H1 (cell line): ENCODE results near the gene PPCDC. TPM values are rescaled to one million over a fixed set of nuclear protein-coding genes. Genes with fewer than 3 reads are reported as not detected.

Experiments
- CTCF ChIA-PET: fragments of 300-600 bp; sonication (Branson Sonifier 250); formaldehyde crosslinking; loops from one replicate; lab custom pipeline; 2021; ENCODE audit not compliant: partially characterized antibody; lab: Charles Lee
- POLR2A ChIA-PET: fragments of 300-600 bp; sonication (Branson Sonifier 250); formaldehyde crosslinking; loops from one replicate; lab custom pipeline; 2021; ENCODE audit warnings: inconsistent platforms; ENCODE audit not compliant: partially characterized antibody; lab: Charles Lee
- DNase-seq, 2 experiments: peaks; one replicate each; pipeline versions ENCODE4 v3.0.0 to v3.0.0-alpha.2; 2010 to 2022; ENCODE audit warnings: low spot score in 2 of 2, low read depth in 1 of 2, mixed read lengths in 1 of 2
- FAIRE-seq: peaks from 2 replicates; lab custom pipeline; 2011; peaks lifted over from hg19 to GRCh38; lab: Jason Lieb, UNC
- H2AFZ ChIP-seq: 2 replicates; pipeline ENCODE4 v1.8.1; 2012; ENCODE audit warnings: low read length, inconsistent platforms
- H2AK5ac ChIP-seq: 2 replicates; pipeline ENCODE4 v1.6.1; 2013; ENCODE audit warnings: low read depth, low read length
- H2BK120ac ChIP-seq: replicated peaks from 2 replicates; pipeline ENCODE3; 2013; ENCODE audit warnings: low read depth, low read length, inconsistent platforms
- H2BK12ac ChIP-seq: 2 replicates; pipeline ENCODE4 v1.6.1; 2013; ENCODE audit warnings: low read depth, low read length
- H2BK15ac ChIP-seq: 2 replicates; pipeline ENCODE4 v1.6.1; 2013; ENCODE audit warnings: low read length
- H2BK20ac ChIP-seq: 2 replicates; pipeline ENCODE4 v1.6.1; 2013; ENCODE audit warnings: low read length
- H2BK5ac ChIP-seq: 2 replicates; pipeline ENCODE4 v1.6.1; 2013; ENCODE audit warnings: low read depth, low read length
- H3K14ac ChIP-seq: 2 replicates; pipeline ENCODE4 v1.6.1; 2013; ENCODE audit warnings: inconsistent platforms; ENCODE audit not compliant: insufficient read length
- H3K18ac ChIP-seq: 2 replicates; pipeline ENCODE4 v1.6.1; 2013; ENCODE audit warnings: low read length; ENCODE audit errors: extremely low read depth
- H3K23ac ChIP-seq: 2 replicates; pipeline ENCODE4 v1.6.1; 2013; ENCODE audit warnings: inconsistent platforms; ENCODE audit not compliant: insufficient read length
- H3K23me2 ChIP-seq: 2 replicates; pipeline ENCODE4 v1.6.1; 2013; ENCODE audit warnings: low read depth, low read length
- H3K27ac ChIP-seq: 2 replicates; pipeline ENCODE4 v1.6.1; 2011; ENCODE audit warnings: low read depth, low read length, inconsistent platforms
- H3K27me3 ChIP-seq, 4 experiments: replicated peaks in 1 of 4; 1 replicate in 1 of 4; 2 replicates in 3 of 4; pipeline versions ENCODE4 v1.6.1 to v1.8.1; 2011 to 2013; ENCODE audit warnings: low read length in 3 of 4, mild to moderate bottlenecking in 3 of 4, inconsistent platforms in 2 of 4, mixed read lengths in 2 of 4, moderate library complexity in 1 of 4; ENCODE audit not compliant: control insufficient read depth in 3 of 4, insufficient read depth in 3 of 4; ENCODE audit errors: extremely low read depth in 1 of 4
- H3K36me3 ChIP-seq, 4 experiments: 2 replicates each; pipeline versions ENCODE4 v1.6.1 to v1.8.1; 2011 to 2013; ENCODE audit warnings: mild to moderate bottlenecking in 4 of 4, low read length in 3 of 4, moderate library complexity in 2 of 4, control low read depth in 1 of 4, inconsistent platforms in 1 of 4; ENCODE audit not compliant: insufficient read depth in 4 of 4, control insufficient read depth in 2 of 4
- H3K4ac ChIP-seq: replicated peaks from 2 replicates; pipeline ENCODE3; 2013; ENCODE audit warnings: low read length, low read depth, mixed read lengths, inconsistent platforms; ENCODE audit not compliant: insufficient read length
- H3K4me1 ChIP-seq, 4 experiments: replicated peaks in 1 of 4; 1 replicate in 1 of 4; 2 replicates in 3 of 4; pipeline versions ENCODE4 v1.6.1 to v1.8.1; 2011 to 2013; ENCODE audit warnings: low read length in 3 of 4, inconsistent platforms in 2 of 4, mixed read lengths in 1 of 4; ENCODE audit not compliant: insufficient read depth in 4 of 4, control insufficient read depth in 3 of 4
- H3K4me2 ChIP-seq, 2 experiments: 2 replicates each; pipeline versions ENCODE4 v1.6.1 to v1.8.1; 2011 to 2013; ENCODE audit warnings: low read depth in 2 of 2, low read length in 2 of 2, control low read depth in 1 of 2, inconsistent platforms in 1 of 2, mild to moderate bottlenecking in 1 of 2; ENCODE audit not compliant: insufficient read depth in 1 of 2
- H3K4me3 ChIP-seq, 4 experiments: fragments of 200-600, 300-600 bp in 1 of 4; sonication (generic), shearing (Covaris generic), sonication (Bioruptor Twin) in 1 of 4; 2 replicates each; pipeline versions ENCODE4 v1.5.1 to v1.8.1; 2011 to 2016; ENCODE audit warnings: low read length in 4 of 4, low read depth in 3 of 4, control low read depth in 2 of 4, inconsistent platforms in 2 of 4, mild to moderate bottlenecking in 2 of 4, mixed read lengths in 1 of 4, moderate library complexity in 1 of 4; ENCODE audit not compliant: insufficient read depth in 2 of 4; ENCODE audit errors: extremely low read depth in 1 of 4
- H3K56ac ChIP-seq: replicated peaks from 2 replicates; pipeline ENCODE3; 2013; ENCODE audit warnings: low read depth, mild to moderate bottlenecking, mixed read lengths, low read length, inconsistent platforms; ENCODE audit not compliant: insufficient read length
- H3K79me1 ChIP-seq: 2 replicates; pipeline ENCODE4 v1.6.1; 2013; ENCODE audit warnings: low read depth, low read length, control low read depth
- H3K79me2 ChIP-seq, 2 experiments: 2 replicates each; pipeline versions ENCODE4 v1.6.1 to v1.8.1; 2012 to 2013; ENCODE audit warnings: low read length in 2 of 2, mild to moderate bottlenecking in 2 of 2, inconsistent platforms in 1 of 2; ENCODE audit not compliant: insufficient read depth in 2 of 2, control insufficient read depth in 1 of 2
- H3K9ac ChIP-seq, 4 experiments: replicated peaks in 1 of 4; 1 replicate in 1 of 4; 2 replicates in 3 of 4; pipeline versions ENCODE4 v1.6.1 to v1.8.1; 2011 to 2013; ENCODE audit warnings: low read depth in 3 of 4, low read length in 3 of 4, control low read depth in 2 of 4, mild to moderate bottlenecking in 2 of 4, moderate library complexity in 2 of 4, inconsistent platforms in 1 of 4; ENCODE audit errors: extremely low read depth in 1 of 4
- H3K9me3 ChIP-seq, 2 experiments: 2 replicates each; pipeline versions ENCODE4 v1.6.1 to v1.8.1; 2012 to 2013; ENCODE audit warnings: mild to moderate bottlenecking in 2 of 2, moderate library complexity in 2 of 2, control low read depth in 1 of 2, inconsistent platforms in 1 of 2, low read depth in 1 of 2, low read length in 1 of 2, mixed read lengths in 1 of 2; ENCODE audit not compliant: insufficient read depth in 2 of 2
- H4K20me1 ChIP-seq, 2 experiments: replicated peaks in 1 of 2; 2 replicates each; pipeline versions ENCODE3 to v1.8.1; 2011 to 2013; ENCODE audit warnings: inconsistent platforms in 2 of 2, low read length in 2 of 2, mild to moderate bottlenecking in 1 of 2; ENCODE audit not compliant: insufficient read depth in 2 of 2, control insufficient read depth in 1 of 2
- H4K5ac ChIP-seq: 2 replicates; pipeline ENCODE4 v1.6.1; 2013; ENCODE audit warnings: low read length, low read depth, mixed read lengths, inconsistent platforms; ENCODE audit not compliant: insufficient read length
- H4K8ac ChIP-seq: 2 replicates; pipeline ENCODE4 v1.8.0; 2013; ENCODE audit warnings: mild to moderate bottlenecking, moderate library complexity, low read length, inconsistent platforms; ENCODE audit not compliant: insufficient read depth; ENCODE audit errors: extremely low read depth
- H4K91ac ChIP-seq: replicated peaks from 2 replicates; pipeline ENCODE3; 2013; ENCODE audit warnings: low read length, mixed read lengths, inconsistent platforms; ENCODE audit not compliant: insufficient read length
- ATF2 ChIP-seq: IDR thresholded peaks from 2 replicates; pipeline ENCODE4 v1.6.1; 2012; ENCODE audit warnings: low read length, inconsistent platforms
- KDM4A ChIP-seq: IDR thresholded peaks from one replicate; pipeline ENCODE4 v1.7.1; 2012; ENCODE audit warnings: low read depth, mild to moderate bottlenecking, moderate library complexity, low read length, inconsistent platforms; ENCODE audit not compliant: severe bottlenecking
- MAX ChIP-seq: IDR thresholded peaks from 2 replicates; pipeline ENCODE4 v1.6.1; 2012; ENCODE audit warnings: inconsistent platforms
- POLR2A ChIP-seq, 2 experiments: IDR thresholded peaks; 1 replicate in 1 of 2; 2 replicates in 1 of 2; pipeline ENCODE4 v1.6.1; 2011; ENCODE audit warnings: low read depth in 2 of 2, low read length in 2 of 2, mild to moderate bottlenecking in 2 of 2; ENCODE audit errors: control extremely low read depth in 1 of 2
- RBBP5 ChIP-seq: IDR thresholded peaks from 2 replicates; pipeline ENCODE4 v1.7.1; 2012; ENCODE audit warnings: low read depth, mild to moderate bottlenecking, inconsistent platforms, low read length, moderate library complexity, borderline replicate concordance
- SAP30 ChIP-seq: fragments of 300-600 bp; sonication (generic); IDR thresholded peaks from 2 replicates; pipeline ENCODE4 v1.7.1; 2012; ENCODE audit warnings: low read length, moderate library complexity, mild to moderate bottlenecking, inconsistent platforms; ENCODE audit not compliant: insufficient read depth, insufficient replicate concordance
- SRF ChIP-seq: IDR thresholded peaks from 2 replicates; pipeline ENCODE4 v1.6.1; 2011; ENCODE audit warnings: mild to moderate bottlenecking, low read depth, low read length, moderate library complexity
- TAF7 ChIP-seq: optimal IDR thresholded peaks from 2 replicates; pipeline ENCODE3; 2011; ENCODE audit warnings: low read depth, mild to moderate bottlenecking, inconsistent platforms, low read length, moderate library complexity, borderline replicate concordance
- TBP ChIP-seq: IDR thresholded peaks from 2 replicates; pipeline ENCODE4 v1.6.1; 2011; ENCODE audit warnings: low read depth, low read length, improper control_type of control experiment
- WGBS, 2 experiments: shearing (Covaris generic) in 1 of 2; methylation state at CpG; one replicate each; pipeline versions ENCODE4 v1.1.6 to v1.1.7; 2013 to 2015; ENCODE audit warnings: low lambda C conversion rate in 2 of 2, mixed read lengths in 2 of 2, inconsistent platforms in 1 of 2, low coverage in 1 of 2, missing lambda C conversion rate in 1 of 2; ENCODE audit not compliant: insufficient replicate concordance in 2 of 2, insufficient coverage in 1 of 2, insufficient read length in 1 of 2; ENCODE audit errors: extremely low coverage in 1 of 2, missing lambda C conversion rate in 1 of 2; 5-methylcytosine and 5-hydroxymethylcytosine counted together
- polyA plus RNA-seq, 7 experiments: library from polyadenylated mRNA; depleted of rRNA in 3 of 7; stranded (reverse) in 5 of 7; unstranded in 2 of 7; fragments of >200 nt in 5 of 7; fragments of 200-250 nt in 2 of 7; gene quantifications; 1 replicate in 5 of 7; 2 replicates in 1 of 7; 4 replicates in 1 of 7; pipeline versions ENCODE4 v1.2.1 to v1.2.3, GENCODE V29; 2011 to 2013; ENCODE audit warnings: missing spikeins in 2 of 7, mixed read lengths in 2 of 7
- total RNA-seq: library from RNA; stranded (reverse); fragmentation: NEBNext Ultra II Directional; extraction: Animal tissue kit (Norgen Biotek cat#: 25700); gene quantifications from 2 replicates; pipeline ENCODE4 v1.2.1, GENCODE V29; 2021

The PPCDC gene
- total and polyA plus RNA-seq, 2 of the 8 experiments (the other 6 are each of a cell fraction or from before 2014, with no cell fraction given) = 11.3 to 29.7 TPM

GRCh38 chr15:75058127-75058905, 34.9 kb downstream of the PPCDC start:
- Histone ChIP-seq H2BK120ac (no peak overlapping the region), H3K4me1 (no peaks in the 10 kb centered on the region; a peak in 1 of 7 replicates), H2BK12ac (no peak overlapping the region), H3K9ac (no peak overlapping the region), H3K9me3 (no peaks in the 10 kb centered on the region), H3K14ac (no peak overlapping the region), H3K4ac (no peak overlapping the region), H2BK20ac (no peak overlapping the region), H2AK5ac (no peak overlapping the region), H3K18ac (no peak overlapping the region), H3K36me3 (no peaks in the 10 kb centered on the region), H2AFZ (no peak overlapping the region), H4K91ac (no peak overlapping the region), H4K8ac (no peak overlapping the region), H3K79me2 (no peaks in the 10 kb centered on the region), H3K79me1 (no peaks in the 10 kb centered on the region), H4K5ac (no peak overlapping the region), H3K56ac (no peak overlapping the region), H3K4me2 (no peak overlapping the region), H3K4me3 (no peak overlapping the region), H3K27ac (no peak overlapping the region), H3K27me3 (no peaks in the 10 kb centered on the region; a peak in 1 of 7 replicates), H4K20me1 (no peaks in the 10 kb centered on the region), H2BK15ac (no peak overlapping the region), H3K23ac (no peak overlapping the region), H3K23me2 (no peaks in the 10 kb centered on the region), H2BK5ac (no peak overlapping the region)
- ChIA-PET CTCF (interaction anchor here (0.8 to 1.9 kb wide), 8 partner anchors 15 to 264 kb away, joined by 3 to 9 read pairs (median 4); partner anchors contain the start of gene C15orf39), POLR2A (interaction anchor here (0.9 to 1.3 kb wide), 4 partner anchors 22 to 143 kb away, joined by 3 read pairs; partner anchors contain the start of gene C15orf39)
- 96% methylated on average over 4 of the region's 4 CpGs; no CpG with 5 or more reads in 1 of the 2 experiments for WGBS, 2 experiments
- DNase-seq (no peak), FAIRE-seq (no peak)
- TF ChIP-seq KDM4A (no peak), SAP30 (no peak), MAX (no peak), TBP (no peak), TAF7 (no peak), ATF2 (no peak), POLR2A (IDR thresholded peaks at IDR 0.05; ENCODE audit: control extremely low read depth in 1 of 2, low read depth in 2 of 2, low read length in 2 of 2) (no peak), SRF (no peak), RBBP5 (no peak)
